Measurements from ENCODE around the gene GAL3ST2.

The GAL3ST2 gene

GRCh38 chr2:241772063-241772499, 4.5 kb upstream of the GAL3ST2 start:
- no peak overlapping the region for H2AFZ ChIP-seq (ENCODE audit: low read depth, low read length, severe bottlenecking)
- H3K4me3 ChIP-seq (ENCODE audit: insufficient read depth, low read length, poor library complexity, severe bottlenecking), result no peak overlapping the region
- no peak overlapping the region for H3K27ac ChIP-seq (ENCODE audit: low read depth, low read length)
- H3K9me3 ChIP-seq (ENCODE audit: insufficient read depth, low read length), result no peaks in the 10 kb centered on the region
- no peaks in the 10 kb centered on the region for H3K36me3 ChIP-seq (ENCODE audit: low read length)
- H3K4me2 ChIP-seq (ENCODE audit: low read depth, low read length, poor library complexity, severe bottlenecking), result no peak overlapping the region
- no peaks in the 10 kb centered on the region for H3K79me2 ChIP-seq (ENCODE audit: insufficient read depth, low read length)
- TF ChIP-seq CTCF (IDR thresholded peaks at IDR 0.05; ENCODE audit: insufficient read depth, low read length, poor library complexity, severe bottlenecking) (no peak), EZH2phosphoT487 (conservative IDR thresholded peaks at IDR 0.05; ENCODE audit: low read length) (no peak)
- no peaks in the 10 kb centered on the region for H3K27me3 ChIP-seq (ENCODE audit: low read length)
- no peaks in the 10 kb centered on the region for H3K9me2 ChIP-seq (replicated peaks; ENCODE audit: insufficient read depth, low read length)
- no peaks in the 10 kb centered on the region for H4K20me1 ChIP-seq (ENCODE audit: low read depth, low read length)
- no peaks in the 10 kb centered on the region for H3F3A ChIP-seq (ENCODE audit: insufficient read depth)
- no peak overlapping the region for H3K9ac ChIP-seq (ENCODE audit: low read length)

GRCh38 chr2:241773511-241774418, 2.9 kb upstream of the GAL3ST2 start:
- Histone ChIP-seq H3K79me2 (ENCODE audit: insufficient read depth, low read length) (no peaks in the 10 kb centered on the region), H3K27me3 (ENCODE audit: low read length) (no peaks in the 10 kb centered on the region), H3K36me3 (ENCODE audit: low read length) (no peaks in the 10 kb centered on the region), H4K20me1 (ENCODE audit: low read depth, low read length) (no peaks in the 10 kb centered on the region), H3K9ac (ENCODE audit: low read length) (no peak overlapping the region), H3K9me2 (replicated peaks; ENCODE audit: insufficient read depth, low read length) (no peaks in the 10 kb centered on the region), H3F3A (ENCODE audit: insufficient read depth) (no peaks in the 10 kb centered on the region), H3K4me2 (ENCODE audit: low read depth, low read length, poor library complexity, severe bottlenecking) (no peak overlapping the region), H3K27ac (ENCODE audit: low read depth, low read length) (no peak overlapping the region), H3K9me3 (ENCODE audit: insufficient read depth, low read length) (no peaks in the 10 kb centered on the region), H2AFZ (ENCODE audit: low read depth, low read length, severe bottlenecking) (no peak overlapping the region), H3K4me3 (ENCODE audit: insufficient read depth, low read length, poor library complexity, severe bottlenecking) (no peak overlapping the region)
- TF ChIP-seq EZH2phosphoT487 (conservative IDR thresholded peaks at IDR 0.05; ENCODE audit: low read length) (no peak), CTCF (IDR thresholded peaks at IDR 0.05; ENCODE audit: insufficient read depth, low read length, poor library complexity, severe bottlenecking) (no peak)

GRCh38 chr2:241774419-241775222, 2.0 kb upstream of the GAL3ST2 start:
- H3K27ac ChIP-seq (ENCODE audit: low read depth, low read length), result no peak overlapping the region
- TF ChIP-seq EZH2phosphoT487 (conservative IDR thresholded peaks at IDR 0.05; ENCODE audit: low read length), result no peak
- no peak for TF ChIP-seq CTCF (IDR thresholded peaks at IDR 0.05; ENCODE audit: insufficient read depth, low read length, poor library complexity, severe bottlenecking)
- no peak overlapping the region for H3K9ac ChIP-seq (ENCODE audit: low read length)
- H3K9me3 ChIP-seq (ENCODE audit: insufficient read depth, low read length), result no peaks in the 10 kb centered on the region
- H2AFZ ChIP-seq (ENCODE audit: low read depth, low read length, severe bottlenecking), result no peak overlapping the region
- H4K20me1 ChIP-seq (ENCODE audit: low read depth, low read length), result no peaks in the 10 kb centered on the region
- H3K27me3 ChIP-seq (ENCODE audit: low read length), result no peaks in the 10 kb centered on the region
- no peaks in the 10 kb centered on the region for H3K9me2 ChIP-seq (replicated peaks; ENCODE audit: insufficient read depth, low read length)
- no peak overlapping the region for H3K4me2 ChIP-seq (ENCODE audit: low read depth, low read length, poor library complexity, severe bottlenecking)
- no peaks in the 10 kb centered on the region for H3K79me2 ChIP-seq (ENCODE audit: insufficient read depth, low read length)
- no peak overlapping the region for H3K4me3 ChIP-seq (ENCODE audit: insufficient read depth, low read length, poor library complexity, severe bottlenecking)
- H3K36me3 ChIP-seq (ENCODE audit: low read length), result no peaks in the 10 kb centered on the region
- no peaks in the 10 kb centered on the region for H3F3A ChIP-seq (ENCODE audit: insufficient read depth)

Data from SU-DHL-6 (cell line).